Renal cortical epithelial cell (primary cell): Measurements from ENCODE around the gene CDKN2B. TPM values are rescaled to one million over a fixed set of nuclear protein-coding genes. Genes with fewer than 3 reads are reported as not detected.
"Not testable (repeated sequence)": the region's sequence is repeated elsewhere in the genome, so short reads cannot be mapped to it uniquely, and the experiment has no call there.

Experiments used
- DNase-seq: peaks from one replicate; pipeline ENCODE4 v3.0.0-alpha.2; 2011; ENCODE audit warnings: low read depth
- total RNA-seq: library from RNA; depleted of rRNA; stranded (reverse); fragments of >200 nt; gene quantifications from 2 replicates; pipeline ENCODE4 v1.2.3, GENCODE V29; 2014

The CDKN2B gene
- total RNA-seq: 27.5 and 37.0 TPM in 2 replicates

- DNase-seq: peak; percentile 79
Measured at GRCh38 chr9:22008717-22009505, at the start of gene CDKN2B. TSS of gene CDKN2B (minus strand) at chr9:22009305. CDS start at chr9:22008953, 352 bp downstream.

- DNase-seq: not testable (repeated sequence)
Measured at GRCh38 chr9:22057972-22058371, 48.9 kb upstream of the CDKN2B start.

GRCh38 chr9:22056402-22056801, 47.3 kb upstream of the CDKN2B start:
- DNase-seq: no peak

GRCh38 chr9:22055090-22055489, 46.0 kb upstream of the CDKN2B start:
- no peak for DNase-seq

- DNase-seq: no peak
Measured at GRCh38 chr9:22054529-22054928, 45.4 kb upstream of the CDKN2B start.

GRCh38 chr9:22054076-22054475, 45.0 kb upstream of the CDKN2B start:
- no peak for DNase-seq

- peak; percentile 10 for DNase-seq
Measured at GRCh38 chr9:22053178-22053577, 44.1 kb upstream of the CDKN2B start.

GRCh38 chr9:22052376-22052945, 43.4 kb upstream of the CDKN2B start:
- DNase-seq: peak; percentile 100

- DNase-seq: no peak
Measured at GRCh38 chr9:22050924-22051323, 41.8 kb upstream of the CDKN2B start.

GRCh38 chr9:22049411-22049810, 40.3 kb upstream of the CDKN2B start:
- DNase-seq: peak; percentile 84

GRCh38 chr9:22047596-22047995, 38.5 kb upstream of the CDKN2B start:
- peak; percentile 58 for DNase-seq

- no peak for DNase-seq
Measured at GRCh38 chr9:22046243-22046885, 37.3 kb upstream of the CDKN2B start.

- DNase-seq: no peak
Measured at GRCh38 chr9:22045423-22045822, 36.3 kb upstream of the CDKN2B start.

GRCh38 chr9:22044583-22044982, 35.5 kb upstream of the CDKN2B start:
- peak; percentile 92 for DNase-seq

- DNase-seq: no peak
Measured at GRCh38 chr9:22043928-22044327, 34.8 kb upstream of the CDKN2B start.

- peak; percentile 49 for DNase-seq
Measured at GRCh38 chr9:22041775-22042174, 32.7 kb upstream of the CDKN2B start.

GRCh38 chr9:22041344-22041743, 32.2 kb upstream of the CDKN2B start:
- no peak for DNase-seq

- peak; percentile 69 for DNase-seq
Measured at GRCh38 chr9:22040760-22041159, 31.7 kb upstream of the CDKN2B start.

- DNase-seq: no peak
Measured at GRCh38 chr9:22039258-22039657, 30.2 kb upstream of the CDKN2B start.

- peak; percentile 40 for DNase-seq
Measured at GRCh38 chr9:22037954-22038690, 29.0 kb upstream of the CDKN2B start.

GRCh38 chr9:22036866-22037626, 27.9 kb upstream of the CDKN2B start:
- peak; percentile 42 for DNase-seq
